Upper lobe of left lung (tissue), 6 donors: Measurements from ENCODE around the gene PAF1. TPM values are rescaled to one million over a fixed set of nuclear protein-coding genes. Genes with fewer than 3 reads are reported as not detected.
A peak's percentile ranks its signal among the peaks of the same experiment; 100 is the strongest.

Experiments used
- ATAC-seq, 2 donors: fragments of 200-7000 bp; cut with Tn5 transposase; one replicate each; pipeline ENCODE4 v1.9.1; 2022; ENCODE audit warnings: mild to moderate bottlenecking in 2 of 2, moderate library complexity in 2 of 2; ENCODE audit not compliant: low FRiP score in 2 of 2
- DNase-seq, 2 donors: peaks; one replicate each; pipeline ENCODE4 v3.0.0-alpha.2; 2019 to 2020
- H3K27ac ChIP-seq, 4 donors: fragments of 200-600 bp; sonication (generic); one replicate each; pipeline ENCODE4 v1.5.1; 2016 to 2019
- H3K27me3 ChIP-seq, 4 donors: fragments of 200-600 bp; sonication (generic); one replicate each; pipeline ENCODE4 v1.5.1; 2017 to 2019
- H3K36me3 ChIP-seq, 4 donors: fragments of 200-600 bp; sonication (generic); one replicate each; pipeline ENCODE4 v1.5.1; 2016 to 2019
- H3K4me1 ChIP-seq, 4 donors: fragments of 200-600 bp; sonication (generic); one replicate each; pipeline ENCODE4 v1.5.1; 2018 to 2019
- H3K4me3 ChIP-seq, 4 donors: fragments of 200-600 bp; sonication (generic); one replicate each; pipeline ENCODE4 v1.5.1; 2017 to 2019; ENCODE audit warnings: mild to moderate bottlenecking in 2 of 4, moderate library complexity in 1 of 4
- H3K9me3 ChIP-seq, 4 donors: fragments of 200-600 bp; sonication (generic); one replicate each; pipeline ENCODE4 v1.5.1; 2018 to 2019
- EP300 ChIP-seq, 4 donors: sonication (generic); formaldehyde crosslinking; IDR thresholded peaks; one replicate each; pipeline ENCODE4 v1.5.1; 2017; ENCODE audit warnings: antibody characterized with exemption in 4 of 4, control low read depth in 2 of 4
- POLR2A ChIP-seq, 4 donors: fragments of 450-650 bp; IDR thresholded peaks; one replicate each; pipeline ENCODE4 v1.5.1; 2016 to 2017; ENCODE audit warnings: antibody characterized with exemption in 4 of 4, mild to moderate bottlenecking in 2 of 4
- POLR2AphosphoS5 ChIP-seq, 2 donors: sonication (generic); formaldehyde crosslinking; IDR thresholded peaks; one replicate each; pipeline ENCODE4 v1.5.1; 2017; ENCODE audit warnings: antibody characterized with exemption in 2 of 2
- WGBS, 2 donors: methylation state at CpG; one replicate each; pipeline ENCODE4 v1.1.5; 2017 to 2018; 5-methylcytosine and 5-hydroxymethylcytosine counted together
- total RNA-seq, 6 donors: library from RNA; depleted of rRNA in 4 of 6; stranded (reverse); fragments of >200 nt in 4 of 6; gene quantifications; one replicate each; pipeline versions ENCODE4 v1.1.0 to v1.2.1, GENCODE V29; 2016 to 2021
- TF ChIP-seq, protein P1 (sequence below), 6 experiments: fragments of 450-650 bp in 4 of 6; fragments of 200-600 bp in 2 of 6; sonication (generic) in 2 of 6; IDR thresholded peaks; one replicate each; pipeline ENCODE4 v1.5.1; 2016 to 2019; ENCODE audit warnings: antibody characterized with exemption in 6 of 6
- donor health status: DM: no; HTN: no; CAD: no; lungs with moderate emphysema.
- donor health status: DM: no; HTN: yes; CAD: no; lungs with severe emphysema.

Gene PAF1
- total RNA-seq, 6 donors from 2014 or later: 28.6 to 48.0 (median 35.4) TPM

DNA sequence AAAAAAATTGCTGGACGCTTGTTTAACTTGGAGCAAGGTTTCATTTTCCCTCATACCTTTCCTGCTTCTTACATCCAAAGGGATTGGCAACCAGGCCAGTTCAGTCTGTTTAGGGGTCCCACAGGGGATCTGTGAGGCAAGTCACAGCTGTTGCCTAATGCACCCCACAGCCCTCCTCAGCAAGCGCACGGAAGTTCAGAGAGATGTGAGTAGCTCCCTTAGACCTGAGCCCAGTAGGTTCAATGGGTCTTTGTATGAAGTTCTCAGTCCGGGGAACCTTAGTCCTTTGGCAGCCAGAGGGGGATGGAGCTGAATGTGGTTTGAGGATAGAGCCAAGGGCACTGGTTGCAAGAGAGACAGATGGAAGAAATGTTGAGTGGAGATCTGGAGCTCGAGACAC lies 35.7 kb downstream of the PAF1 start:
- WGBS, 2 donors: 94% methylated on average over 5 of the region's 5 CpGs
- Histone ChIP-seq H3K4me3 (no peak overlapping the region), H3K27me3 (no peaks in the 10 kb centered on the region), H3K9me3 (no peaks in the 10 kb centered on the region), H3K27ac (no peak overlapping the region), H3K4me1 (no peaks in the 10 kb centered on the region), H3K36me3 (peaks cover 38 to 92% (median 61%) of the 10 kb centered on the region in 4 donors)
- TF ChIP-seq POLR2AphosphoS5 (IDR thresholded peaks at IDR 0.05): no peak
- no peak for TF ChIP-seq EP300 (IDR thresholded peaks at IDR 0.05)
- TF ChIP-seq POLR2A (IDR thresholded peaks at IDR 0.05): no peak
- TF ChIP-seq, protein P1, sequence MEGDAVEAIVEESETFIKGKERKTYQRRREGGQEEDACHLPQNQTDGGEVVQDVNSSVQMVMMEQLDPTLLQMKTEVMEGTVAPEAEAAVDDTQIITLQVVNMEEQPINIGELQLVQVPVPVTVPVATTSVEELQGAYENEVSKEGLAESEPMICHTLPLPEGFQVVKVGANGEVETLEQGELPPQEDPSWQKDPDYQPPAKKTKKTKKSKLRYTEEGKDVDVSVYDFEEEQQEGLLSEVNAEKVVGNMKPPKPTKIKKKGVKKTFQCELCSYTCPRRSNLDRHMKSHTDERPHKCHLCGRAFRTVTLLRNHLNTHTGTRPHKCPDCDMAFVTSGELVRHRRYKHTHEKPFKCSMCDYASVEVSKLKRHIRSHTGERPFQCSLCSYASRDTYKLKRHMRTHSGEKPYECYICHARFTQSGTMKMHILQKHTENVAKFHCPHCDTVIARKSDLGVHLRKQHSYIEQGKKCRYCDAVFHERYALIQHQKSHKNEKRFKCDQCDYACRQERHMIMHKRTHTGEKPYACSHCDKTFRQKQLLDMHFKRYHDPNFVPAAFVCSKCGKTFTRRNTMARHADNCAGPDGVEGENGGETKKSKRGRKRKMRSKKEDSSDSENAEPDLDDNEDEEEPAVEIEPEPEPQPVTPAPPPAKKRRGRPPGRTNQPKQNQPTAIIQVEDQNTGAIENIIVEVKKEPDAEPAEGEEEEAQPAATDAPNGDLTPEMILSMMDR (IDR thresholded peaks at IDR 0.05): no peak
- ATAC-seq (no peak), DNase-seq (no peak)

DNA sequence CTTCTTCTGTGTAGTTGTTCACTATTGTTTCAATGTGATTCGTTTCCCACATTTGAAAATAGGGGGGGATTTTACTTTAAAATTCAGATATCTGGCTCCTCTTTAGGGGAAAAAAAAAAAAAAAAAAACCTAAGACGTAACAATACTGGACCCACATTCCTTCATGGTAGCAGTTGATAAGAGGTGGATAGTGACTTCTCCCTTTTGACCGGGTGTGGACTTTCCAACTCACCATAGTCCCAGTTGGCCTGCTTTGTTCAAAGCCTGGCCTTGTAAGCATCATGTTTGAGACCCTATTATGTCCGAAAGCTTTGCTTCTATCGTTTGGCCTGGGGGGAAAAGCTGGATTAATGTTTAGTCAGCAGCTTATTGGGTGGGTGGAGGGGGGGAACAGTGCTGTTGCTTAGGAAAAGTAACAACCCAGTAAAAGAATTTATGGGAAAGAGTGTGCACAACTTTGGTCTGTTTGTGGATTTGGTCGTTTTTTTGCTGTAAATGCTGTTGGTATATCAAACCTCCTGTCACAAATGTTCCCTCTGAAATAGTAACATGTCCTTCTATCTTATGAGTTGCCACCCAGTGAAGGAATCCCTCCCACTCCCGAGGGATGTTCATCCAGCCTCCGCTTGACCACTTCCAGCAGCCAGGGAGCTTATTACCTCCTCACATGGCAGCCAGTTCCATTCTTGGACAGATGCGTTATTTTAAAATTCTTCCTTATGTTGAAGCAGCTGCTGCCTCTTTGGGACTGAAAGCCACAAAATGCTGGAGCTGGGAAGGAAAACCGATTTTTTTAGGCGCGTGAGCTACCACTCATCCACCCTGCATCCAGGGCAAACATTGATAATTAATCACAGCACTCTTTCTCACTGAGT lies 38.3 kb downstream of the PAF1 start:
- ATAC-seq (peak in 1 of 2 donors; percentile 44), DNase-seq (no peak)
- no peak overlapping the region for H3K4me3 ChIP-seq
- peaks cover 0 to 8% (median 0%) of the 10 kb centered on the region in 4 donors for H3K4me1 ChIP-seq
- WGBS, 2 donors: 84 to 86% methylated on average over 12 of the region's 12 CpGs
- peaks cover 22 to 85% (median 41%) of the 10 kb centered on the region in 4 donors for H3K36me3 ChIP-seq
- no peaks in the 10 kb centered on the region for H3K27me3 ChIP-seq
- TF ChIP-seq POLR2AphosphoS5 (IDR thresholded peaks at IDR 0.05) (no peak), POLR2A (IDR thresholded peaks at IDR 0.05) (no peak), EP300 (IDR thresholded peaks at IDR 0.05) (no peak)
- TF ChIP-seq, protein P1 (IDR thresholded peaks at IDR 0.05): no peak
- no peaks in the 10 kb centered on the region for H3K9me3 ChIP-seq
- no peak overlapping the region for H3K27ac ChIP-seq

DNA sequence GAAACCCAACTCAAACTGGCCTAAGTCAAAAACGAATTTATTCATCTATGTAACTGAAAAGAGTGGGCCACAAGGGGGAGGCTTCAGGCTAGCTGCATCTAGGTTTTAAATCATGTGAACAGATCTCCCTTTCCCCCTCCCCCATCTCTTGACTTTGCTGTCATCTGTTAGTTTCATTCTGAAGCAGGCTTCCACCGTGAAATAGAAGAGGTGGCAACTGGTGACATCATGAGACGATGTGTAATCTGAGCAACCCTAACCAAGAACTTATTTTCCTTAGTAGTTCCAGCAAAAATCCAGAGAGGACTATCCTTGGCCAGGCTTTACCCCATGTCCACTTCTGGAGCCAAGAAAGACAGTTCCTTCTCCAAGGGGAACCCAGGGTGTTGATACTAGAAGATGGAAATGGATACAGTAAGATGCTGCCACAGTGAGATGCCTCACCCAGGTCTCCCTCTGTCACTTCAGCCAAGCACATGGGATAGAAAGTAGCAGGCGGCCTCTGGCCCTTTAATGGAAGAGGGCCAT lies 39.3 kb downstream of the PAF1 start:
- 66 to 68% methylated on average over 4 of the region's 4 CpGs for WGBS, 2 donors
- no peak overlapping the region for H3K4me3 ChIP-seq
- H3K27me3 ChIP-seq: no peaks in the 10 kb centered on the region
- ATAC-seq (peak in 1 of 2 donors; percentile 68), DNase-seq (no peak)
- no peak overlapping the region for H3K27ac ChIP-seq
- no peaks in the 10 kb centered on the region for H3K9me3 ChIP-seq
- H3K36me3 ChIP-seq: peaks cover 13 to 75% (median 30%) of the 10 kb centered on the region in 4 donors
- TF ChIP-seq POLR2A (IDR thresholded peaks at IDR 0.05) (no peak), POLR2AphosphoS5 (IDR thresholded peaks at IDR 0.05) (no peak), EP300 (IDR thresholded peaks at IDR 0.05) (no peak)
- TF ChIP-seq, protein P1 (IDR thresholded peaks at IDR 0.05): no peak
- peaks cover 0 to 11% (median 2%) of the 10 kb centered on the region in 4 donors for H3K4me1 ChIP-seq

DNA sequence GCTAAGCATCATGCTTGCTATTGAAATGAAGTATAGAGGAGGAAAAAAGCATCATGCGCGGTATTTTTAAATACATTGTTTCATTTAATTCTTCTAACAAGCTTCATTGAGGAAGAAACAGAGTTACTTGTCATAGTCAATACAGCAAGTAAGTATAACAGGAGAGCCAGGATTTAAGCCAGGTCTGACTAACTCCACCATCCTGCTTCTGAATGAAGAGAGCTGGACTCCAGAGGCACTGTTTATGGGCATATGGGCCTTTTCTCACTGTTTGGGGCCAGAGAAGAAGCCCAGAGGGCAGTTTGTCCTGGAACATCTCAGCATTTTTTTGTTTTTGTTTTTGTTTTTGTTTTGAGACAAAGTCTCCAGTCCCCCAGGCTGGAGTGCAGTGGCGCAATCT lies 40.8 kb downstream of the PAF1 start:
- DNase-seq (no peak), ATAC-seq (no peak)
- Histone ChIP-seq H3K27me3 (no peaks in the 10 kb centered on the region), H3K27ac (no peak overlapping the region), H3K9me3 (no peaks in the 10 kb centered on the region), H3K4me1 (peaks cover 4 to 18% (median 10%) of the 10 kb centered on the region in 4 donors), H3K36me3 (peaks cover 7 to 63% (median 19%) of the 10 kb centered on the region in 4 donors), H3K4me3 (no peak overlapping the region)
- TF ChIP-seq, protein P1 (IDR thresholded peaks at IDR 0.05): no peak
- TF ChIP-seq EP300 (IDR thresholded peaks at IDR 0.05): no peak
- no peak for TF ChIP-seq POLR2A (IDR thresholded peaks at IDR 0.05)
- TF ChIP-seq POLR2AphosphoS5 (IDR thresholded peaks at IDR 0.05): no peak
- WGBS, 2 donors: 98 to 100% methylated on average over 3 of the region's 3 CpGs
